ENCODE measurements around the gene FBN2.

Gene FBN2

DNA sequence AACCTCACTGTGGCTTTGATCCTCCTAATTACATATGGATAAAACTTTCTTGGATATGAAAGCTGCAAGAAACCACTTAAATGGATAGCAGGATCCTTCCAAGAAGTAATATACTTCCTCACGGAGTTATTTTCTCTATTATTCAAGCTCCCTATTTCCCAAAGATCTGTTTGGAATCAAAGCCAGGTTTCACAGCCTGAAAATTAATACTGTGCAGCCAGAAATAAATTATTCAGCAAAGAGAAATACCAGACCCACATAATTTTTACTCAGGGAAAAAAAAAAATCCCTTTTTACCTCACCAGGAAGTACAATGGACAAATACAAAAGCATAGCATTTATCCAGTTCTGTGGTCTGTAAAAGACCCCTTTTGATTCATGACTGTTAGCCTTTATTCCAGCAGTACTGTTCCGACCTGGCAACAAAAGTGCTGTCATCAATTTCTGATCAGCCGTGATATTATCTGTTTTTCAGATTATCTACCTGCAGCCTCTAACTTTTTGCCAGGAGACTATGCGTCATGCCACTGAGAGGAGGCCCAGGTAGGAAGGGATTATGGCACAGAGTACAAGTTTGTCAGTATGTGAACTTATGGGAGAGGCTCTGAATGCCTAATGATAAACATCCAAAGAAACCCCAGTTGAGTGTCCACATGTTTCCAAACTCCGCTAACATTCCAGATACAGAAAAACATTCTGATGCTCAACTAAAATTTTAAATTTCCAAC, 57.0 kb downstream of the FBN2 start:
- ATAC-seq: no peak
- no peak for TF ChIP-seq ISL1 (CRISPR knock-in tag; IDR thresholded peaks at IDR 0.05)

DNA sequence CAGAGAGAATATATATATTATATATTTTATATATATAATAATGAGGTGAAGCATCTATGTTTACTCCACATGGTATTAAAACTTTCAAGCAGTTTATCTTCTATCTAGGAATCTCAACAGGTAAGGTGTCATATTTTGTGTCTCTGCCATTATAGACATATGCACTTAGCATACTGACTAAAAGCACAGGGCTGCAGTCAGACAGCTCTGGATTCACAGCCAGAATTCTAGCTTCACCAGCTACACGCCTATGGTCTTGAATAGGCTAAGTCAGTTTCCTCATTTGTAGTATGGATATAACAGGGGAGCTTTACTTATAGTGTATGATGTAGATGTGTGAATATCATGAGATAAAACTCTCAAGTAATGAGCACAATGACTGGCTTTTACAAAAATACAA, 57.9 kb downstream of the FBN2 start:
- no peak for ATAC-seq
- TF ChIP-seq ZNF565 (CRISPR knock-in tag; conservative IDR thresholded peaks at IDR 0.05; ENCODE audit: low read depth) (no peak), ZNF70 (CRISPR knock-in tag; IDR thresholded peaks at IDR 0.05) (no peak), TOX (CRISPR knock-in tag; IDR thresholded peaks at IDR 0.05; ENCODE audit: borderline replicate concordance) (no peak), RARB (CRISPR knock-in tag; IDR thresholded peaks at IDR 0.05) (no peak)
- TF ChIP-seq, protein P1, sequence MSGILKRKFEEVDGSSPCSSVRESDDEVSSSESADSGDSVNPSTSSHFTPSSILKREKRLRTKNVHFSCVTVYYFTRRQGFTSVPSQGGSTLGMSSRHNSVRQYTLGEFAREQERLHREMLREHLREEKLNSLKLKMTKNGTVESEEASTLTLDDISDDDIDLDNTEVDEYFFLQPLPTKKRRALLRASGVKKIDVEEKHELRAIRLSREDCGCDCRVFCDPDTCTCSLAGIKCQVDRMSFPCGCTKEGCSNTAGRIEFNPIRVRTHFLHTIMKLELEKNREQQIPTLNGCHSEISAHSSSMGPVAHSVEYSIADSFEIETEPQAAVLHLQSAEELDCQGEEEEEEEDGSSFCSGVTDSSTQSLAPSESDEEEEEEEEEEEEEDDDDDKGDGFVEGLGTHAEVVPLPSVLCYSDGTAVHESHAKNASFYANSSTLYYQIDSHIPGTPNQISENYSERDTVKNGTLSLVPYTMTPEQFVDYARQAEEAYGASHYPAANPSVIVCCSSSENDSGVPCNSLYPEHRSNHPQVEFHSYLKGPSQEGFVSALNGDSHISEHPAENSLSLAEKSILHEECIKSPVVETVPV (CRISPR knock-in tag; IDR thresholded peaks at IDR 0.05): no peak

DNA sequence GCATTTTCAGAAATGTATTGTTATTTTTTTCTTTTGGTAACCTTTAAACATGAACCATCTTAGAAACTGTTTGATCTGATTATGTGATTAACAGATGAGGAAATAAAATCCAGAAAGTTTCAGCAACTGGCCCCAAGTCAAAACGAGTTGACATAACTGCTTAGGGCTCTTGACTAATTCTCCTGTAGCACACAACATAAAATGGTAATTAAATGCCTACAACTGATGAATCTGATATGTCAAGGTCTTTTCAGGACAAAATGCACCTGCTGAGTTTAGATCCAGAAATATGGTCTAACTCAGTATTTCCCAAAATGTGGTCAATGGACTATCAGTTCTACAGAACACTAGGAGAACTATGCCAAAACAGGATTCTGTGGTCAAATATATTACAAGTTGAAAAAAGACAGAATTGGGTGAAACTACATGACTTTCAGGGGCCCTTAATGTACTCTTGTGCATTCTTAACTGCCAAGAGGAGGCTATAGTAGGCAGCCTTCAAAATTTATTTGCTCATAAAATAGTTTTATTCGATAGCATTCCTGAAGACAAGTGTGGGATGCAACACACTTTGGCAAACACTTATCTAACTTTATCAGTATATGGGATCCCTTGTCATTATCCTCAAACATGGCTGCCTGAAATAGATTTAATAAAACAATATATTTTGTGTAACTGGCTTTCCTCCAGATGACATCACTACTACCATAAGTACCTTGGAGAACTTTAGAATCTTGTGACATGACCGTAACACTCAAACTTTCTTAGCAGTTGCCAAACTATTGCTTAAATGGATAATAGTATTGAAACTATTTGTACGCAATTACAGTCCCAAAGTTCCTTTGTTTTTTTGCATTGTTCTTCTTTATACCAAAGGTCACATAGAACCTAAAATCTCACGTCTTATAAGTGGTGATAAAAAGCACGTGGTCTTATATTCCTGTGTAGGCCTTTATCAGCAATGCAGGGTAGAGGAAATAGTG, 59.4 kb downstream of the FBN2 start:
- no peak; the same call in 2 of the 3 replicates for ATAC-seq
- no peak for TF ChIP-seq PPARA (CRISPR knock-in tag; IDR thresholded peaks at IDR 0.05; ENCODE audit: borderline replicate concordance)
- no peak for TF ChIP-seq ZFP3 (CRISPR knock-in tag; IDR thresholded peaks at IDR 0.05)
- no peak for TF ChIP-seq ZNF565 (CRISPR knock-in tag; conservative IDR thresholded peaks at IDR 0.05; ENCODE audit: low read depth)
- no peak for TF ChIP-seq ZNF8 (CRISPR knock-in tag; IDR thresholded peaks at IDR 0.05)
- TF ChIP-seq TCF4 (CRISPR knock-in tag; IDR thresholded peaks at IDR 0.05; ENCODE audit: borderline replicate concordance): no peak
- no peak for TF ChIP-seq ZC3H10 (CRISPR knock-in tag; IDR thresholded peaks at IDR 0.05)
- TF ChIP-seq BACH2 (CRISPR knock-in tag; IDR thresholded peaks at IDR 0.05; ENCODE audit: borderline replicate concordance): no peak
- TF ChIP-seq, protein P2, sequence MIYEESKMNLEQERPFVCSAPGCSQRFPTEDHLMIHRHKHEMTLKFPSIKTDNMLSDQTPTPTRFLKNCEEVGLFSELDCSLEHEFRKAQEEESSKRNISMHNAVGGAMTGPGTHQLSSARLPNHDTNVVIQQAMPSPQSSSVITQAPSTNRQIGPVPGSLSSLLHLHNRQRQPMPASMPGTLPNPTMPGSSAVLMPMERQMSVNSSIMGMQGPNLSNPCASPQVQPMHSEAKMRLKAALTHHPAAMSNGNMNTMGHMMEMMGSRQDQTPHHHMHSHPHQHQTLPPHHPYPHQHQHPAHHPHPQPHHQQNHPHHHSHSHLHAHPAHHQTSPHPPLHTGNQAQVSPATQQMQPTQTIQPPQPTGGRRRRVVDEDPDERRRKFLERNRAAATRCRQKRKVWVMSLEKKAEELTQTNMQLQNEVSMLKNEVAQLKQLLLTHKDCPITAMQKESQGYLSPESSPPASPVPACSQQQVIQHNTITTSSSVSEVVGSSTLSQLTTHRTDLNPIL (CRISPR knock-in tag; IDR thresholded peaks at IDR 0.05; ENCODE audit: low read depth): no peak
- no peak for TF ChIP-seq ESRRG (CRISPR knock-in tag; IDR thresholded peaks at IDR 0.05)
- TF ChIP-seq, protein P1 (CRISPR knock-in tag; IDR thresholded peaks at IDR 0.05): no peak
- TF ChIP-seq ZFP30 (CRISPR knock-in tag; IDR thresholded peaks at IDR 0.05): no peak
- TF ChIP-seq CSDC2 (CRISPR knock-in tag; IDR thresholded peaks at IDR 0.05): no peak
- no peak for TF ChIP-seq ARNTL (CRISPR knock-in tag; IDR thresholded peaks at IDR 0.05; ENCODE audit: borderline replicate concordance, low read depth)
- TF ChIP-seq, protein P3, sequence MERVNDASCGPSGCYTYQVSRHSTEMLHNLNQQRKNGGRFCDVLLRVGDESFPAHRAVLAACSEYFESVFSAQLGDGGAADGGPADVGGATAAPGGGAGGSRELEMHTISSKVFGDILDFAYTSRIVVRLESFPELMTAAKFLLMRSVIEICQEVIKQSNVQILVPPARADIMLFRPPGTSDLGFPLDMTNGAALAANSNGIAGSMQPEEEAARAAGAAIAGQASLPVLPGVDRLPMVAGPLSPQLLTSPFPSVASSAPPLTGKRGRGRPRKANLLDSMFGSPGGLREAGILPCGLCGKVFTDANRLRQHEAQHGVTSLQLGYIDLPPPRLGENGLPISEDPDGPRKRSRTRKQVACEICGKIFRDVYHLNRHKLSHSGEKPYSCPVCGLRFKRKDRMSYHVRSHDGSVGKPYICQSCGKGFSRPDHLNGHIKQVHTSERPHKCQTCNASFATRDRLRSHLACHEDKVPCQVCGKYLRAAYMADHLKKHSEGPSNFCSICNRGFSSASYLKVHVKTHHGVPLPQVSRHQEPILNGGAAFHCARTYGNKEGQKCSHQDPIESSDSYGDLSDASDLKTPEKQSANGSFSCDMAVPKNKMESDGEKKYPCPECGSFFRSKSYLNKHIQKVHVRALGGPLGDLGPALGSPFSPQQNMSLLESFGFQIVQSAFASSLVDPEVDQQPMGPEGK (CRISPR knock-in tag; IDR thresholded peaks at IDR 0.05; ENCODE audit: borderline replicate concordance): no peak
- TF ChIP-seq RARB (CRISPR knock-in tag; IDR thresholded peaks at IDR 0.05): no peak
- TF ChIP-seq GLIS3 (CRISPR knock-in tag; IDR thresholded peaks at IDR 0.05): no peak
- TF ChIP-seq ZNF70 (CRISPR knock-in tag; IDR thresholded peaks at IDR 0.05): no peak

DNA sequence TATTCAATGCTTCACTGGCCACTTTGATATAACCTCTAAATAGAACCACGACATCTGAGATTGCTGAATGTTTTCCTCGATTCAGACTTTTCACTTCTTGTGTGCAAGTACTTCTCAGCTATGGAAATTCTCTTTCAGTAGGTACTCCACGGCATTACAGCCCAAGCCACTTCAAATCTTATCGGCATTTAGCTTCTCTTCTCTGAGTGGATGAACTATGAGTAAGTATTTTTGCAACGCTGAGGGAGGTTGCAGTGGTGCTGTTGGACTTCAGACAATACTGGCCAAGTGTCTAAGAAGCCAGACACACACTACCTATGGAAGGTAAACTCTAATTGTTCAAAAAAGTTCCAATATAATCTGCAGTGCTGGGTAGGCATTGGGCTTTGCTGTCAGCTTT, 60.1 kb downstream of the FBN2 start:
- peak; percentile 28; the same call in 1 of the 3 replicates for ATAC-seq
- TF ChIP-seq ZC3H10 (CRISPR knock-in tag; IDR thresholded peaks at IDR 0.05) (no peak), SNAI2 (CRISPR knock-in tag; IDR thresholded peaks at IDR 0.05) (no peak), BACH2 (CRISPR knock-in tag; IDR thresholded peaks at IDR 0.05; ENCODE audit: borderline replicate concordance) (no peak), ARNTL (CRISPR knock-in tag; IDR thresholded peaks at IDR 0.05; ENCODE audit: borderline replicate concordance, low read depth) (no peak), ESRRG (CRISPR knock-in tag; IDR thresholded peaks at IDR 0.05) (no peak)
- TF ChIP-seq, protein P4, sequence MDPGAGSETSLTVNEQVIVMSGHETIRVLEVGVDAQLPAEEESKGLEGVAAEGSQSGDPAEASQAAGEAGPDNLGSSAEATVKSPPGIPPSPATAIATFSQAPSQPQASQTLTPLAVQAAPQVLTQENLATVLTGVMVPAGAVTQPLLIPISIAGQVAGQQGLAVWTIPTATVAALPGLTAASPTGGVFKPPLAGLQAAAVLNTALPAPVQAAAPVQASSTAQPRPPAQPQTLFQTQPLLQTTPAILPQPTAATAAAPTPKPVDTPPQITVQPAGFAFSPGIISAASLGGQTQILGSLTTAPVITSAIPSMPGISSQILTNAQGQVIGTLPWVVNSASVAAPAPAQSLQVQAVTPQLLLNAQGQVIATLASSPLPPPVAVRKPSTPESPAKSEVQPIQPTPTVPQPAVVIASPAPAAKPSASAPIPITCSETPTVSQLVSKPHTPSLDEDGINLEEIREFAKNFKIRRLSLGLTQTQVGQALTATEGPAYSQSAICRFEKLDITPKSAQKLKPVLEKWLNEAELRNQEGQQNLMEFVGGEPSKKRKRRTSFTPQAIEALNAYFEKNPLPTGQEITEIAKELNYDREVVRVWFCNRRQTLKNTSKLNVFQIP (CRISPR knock-in tag; IDR thresholded peaks at IDR 0.05; ENCODE audit: borderline replicate concordance, low read depth): no peak
- TF ChIP-seq, protein P2 (CRISPR knock-in tag; IDR thresholded peaks at IDR 0.05; ENCODE audit: low read depth): no peak
- TF ChIP-seq, protein P5, sequence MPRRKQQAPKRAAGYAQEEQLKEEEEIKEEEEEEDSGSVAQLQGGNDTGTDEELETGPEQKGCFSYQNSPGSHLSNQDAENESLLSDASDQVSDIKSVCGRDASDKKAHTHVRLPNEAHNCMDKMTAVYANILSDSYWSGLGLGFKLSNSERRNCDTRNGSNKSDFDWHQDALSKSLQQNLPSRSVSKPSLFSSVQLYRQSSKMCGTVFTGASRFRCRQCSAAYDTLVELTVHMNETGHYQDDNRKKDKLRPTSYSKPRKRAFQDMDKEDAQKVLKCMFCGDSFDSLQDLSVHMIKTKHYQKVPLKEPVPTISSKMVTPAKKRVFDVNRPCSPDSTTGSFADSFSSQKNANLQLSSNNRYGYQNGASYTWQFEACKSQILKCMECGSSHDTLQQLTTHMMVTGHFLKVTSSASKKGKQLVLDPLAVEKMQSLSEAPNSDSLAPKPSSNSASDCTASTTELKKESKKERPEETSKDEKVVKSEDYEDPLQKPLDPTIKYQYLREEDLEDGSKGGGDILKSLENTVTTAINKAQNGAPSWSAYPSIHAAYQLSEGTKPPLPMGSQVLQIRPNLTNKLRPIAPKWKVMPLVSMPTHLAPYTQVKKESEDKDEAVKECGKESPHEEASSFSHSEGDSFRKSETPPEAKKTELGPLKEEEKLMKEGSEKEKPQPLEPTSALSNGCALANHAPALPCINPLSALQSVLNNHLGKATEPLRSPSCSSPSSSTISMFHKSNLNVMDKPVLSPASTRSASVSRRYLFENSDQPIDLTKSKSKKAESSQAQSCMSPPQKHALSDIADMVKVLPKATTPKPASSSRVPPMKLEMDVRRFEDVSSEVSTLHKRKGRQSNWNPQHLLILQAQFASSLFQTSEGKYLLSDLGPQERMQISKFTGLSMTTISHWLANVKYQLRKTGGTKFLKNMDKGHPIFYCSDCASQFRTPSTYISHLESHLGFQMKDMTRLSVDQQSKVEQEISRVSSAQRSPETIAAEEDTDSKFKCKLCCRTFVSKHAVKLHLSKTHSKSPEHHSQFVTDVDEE (CRISPR knock-in tag; IDR thresholded peaks at IDR 0.05): no peak

Measured in SK-N-SH treated with all-trans-retinoic acid at 6 μM for 48 hours (cell line).